K562 (cell line): ENCODE results near the gene EZH1. TPM values are rescaled to one million over a fixed set of nuclear protein-coding genes. Genes with fewer than 3 reads are reported as not detected.

Experiments
- CBX3 ChIP-seq, 2 experiments: IDR thresholded peaks; 1 replicate in 1 of 2; 2 replicates in 1 of 2; pipeline ENCODE4 v1.6.1; 2012; ENCODE audit warnings: inconsistent platforms in 2 of 2, low read length in 2 of 2, borderline replicate concordance in 1 of 2, control low read depth in 1 of 2
- CREB1 ChIP-seq, 2 experiments: sonication (generic) in 1 of 2; formaldehyde crosslinking in 1 of 2; IDR thresholded peaks; 2 replicates each; pipeline versions ENCODE4 v1.6.1 to v1.8.0; 2012 to 2022; ENCODE audit warnings: inconsistent platforms in 1 of 2, mild to moderate bottlenecking in 1 of 2, missing genetic modification reagents in 1 of 2, moderate library complexity in 1 of 2
- CREM ChIP-seq: IDR thresholded peaks from 2 replicates; pipeline ENCODE4 v1.6.1; 2014; ENCODE audit warnings: antibody characterized with exemption, low read depth
- KLF10 ChIP-seq: fragments of 250-450 bp; sonication (Bioruptor Pico); IDR thresholded peaks from 2 replicates; pipeline ENCODE4 v1.6.1; 2021; ENCODE audit warnings: matching md5 sums
- POLR2AphosphoS2 ChIP-seq: IDR thresholded peaks from 2 replicates; pipeline ENCODE4 v1.6.1; 2012; ENCODE audit warnings: low read length, improper control_type of control experiment
- RFX1 ChIP-seq: fragments of 450-650 bp; IDR thresholded peaks from 2 replicates; pipeline ENCODE4 v1.6.1; 2016; ENCODE audit warnings: mild to moderate bottlenecking, moderate library complexity
- SAP30 ChIP-seq: fragments of 200-600 bp; sonication (generic); IDR thresholded peaks from 2 replicates; pipeline ENCODE4 v1.6.1; 2012; ENCODE audit warnings: borderline replicate concordance, low read depth, mild to moderate bottlenecking, moderate library complexity, low read length, control low read depth, inconsistent platforms; ENCODE audit not compliant: insufficient read depth, poor library complexity, severe bottlenecking
- SMAD4 ChIP-seq: fragments of 250-450 bp; sonication (Bioruptor Pico); conservative IDR thresholded peaks from 2 replicates; pipeline ENCODE4 v1.8.0; 2021; ENCODE audit warnings: inconsistent platforms, mild to moderate bottlenecking, moderate library complexity
- WHSC1 ChIP-seq: IDR thresholded peaks from one replicate; pipeline ENCODE4 v1.6.1; 2012; ENCODE audit warnings: low read length, control low read depth, inconsistent platforms
- ZNF212 ChIP-seq: fragments of 450-650 bp; formaldehyde crosslinking; IDR thresholded peaks from 2 replicates; pipeline ENCODE4 v1.4.0; 2020; ENCODE audit warnings: mild to moderate bottlenecking
- ZNF589 ChIP-seq: fragments of 200-800 bp; sonication (Bioruptor generic); IDR thresholded peaks from 2 replicates; pipeline ENCODE4 v1.6.1; 2016; ENCODE audit warnings: low read depth, missing genetic modification characterization, missing compliant biosample characterization
- polyA plus RNA-seq, 8 experiments: library from polyadenylated mRNA; depleted of rRNA in 4 of 8; stranded (reverse) in 5 of 8; unstranded in 3 of 8; fragments of >200 nt; fragmentation: Nextera tagmentation in 2 of 8; fragmentation: Illumina TruSeq in 1 of 8; extraction: Ambion mirVana in 2 of 8; extraction: Trizol in 1 of 8; gene quantifications; 2 replicates each; pipeline versions ENCODE4 v1.2.1 to v1.2.3, GENCODE V29; 2011 to 2014; ENCODE audit warnings: inconsistent platforms in 1 of 8, missing spikeins in 1 of 8
- total RNA-seq, 7 experiments: library from RNA; depleted of rRNA in 6 of 7; stranded (reverse); fragments of >200 nt in 6 of 7; fragmentation: Illumina TruSeq in 2 of 7; extraction: Trizol in 2 of 7; gene quantifications; 2 replicates each; pipeline versions ENCODE4 v1.2.1 to v1.2.3, GENCODE V29; 2011 to 2021; ENCODE audit warnings: low replicate concordance in 1 of 7
- TF ChIP-seq, protein P1 (sequence below): fragments of 200-600 bp; sonication (generic); IDR thresholded peaks from one replicate; pipeline ENCODE4 v1.6.1; 2012; ENCODE audit warnings: mild to moderate bottlenecking, low read depth, low read length, inconsistent platforms
- TF ChIP-seq, protein P2 (sequence below): fragments of 250-450 bp; sonication (Bioruptor Pico); IDR thresholded peaks from 2 replicates; pipeline ENCODE4 v1.5.1; 2021; ENCODE audit warnings: mild to moderate bottlenecking
- TF ChIP-seq, protein P3 (sequence below): fragments of 250-450 bp; sonication (Bioruptor Pico); IDR thresholded peaks from 2 replicates; pipeline ENCODE4 v1.8.0; 2021; ENCODE audit warnings: moderate library complexity, mild to moderate bottlenecking, inconsistent platforms

The EZH1 gene
- total and polyA plus RNA-seq, 9 of the 15 experiments (the other 6 are each of a cell fraction or from before 2014, with no cell fraction given) = 8.6 to 40.8 (median 22.9) TPM

DNA sequence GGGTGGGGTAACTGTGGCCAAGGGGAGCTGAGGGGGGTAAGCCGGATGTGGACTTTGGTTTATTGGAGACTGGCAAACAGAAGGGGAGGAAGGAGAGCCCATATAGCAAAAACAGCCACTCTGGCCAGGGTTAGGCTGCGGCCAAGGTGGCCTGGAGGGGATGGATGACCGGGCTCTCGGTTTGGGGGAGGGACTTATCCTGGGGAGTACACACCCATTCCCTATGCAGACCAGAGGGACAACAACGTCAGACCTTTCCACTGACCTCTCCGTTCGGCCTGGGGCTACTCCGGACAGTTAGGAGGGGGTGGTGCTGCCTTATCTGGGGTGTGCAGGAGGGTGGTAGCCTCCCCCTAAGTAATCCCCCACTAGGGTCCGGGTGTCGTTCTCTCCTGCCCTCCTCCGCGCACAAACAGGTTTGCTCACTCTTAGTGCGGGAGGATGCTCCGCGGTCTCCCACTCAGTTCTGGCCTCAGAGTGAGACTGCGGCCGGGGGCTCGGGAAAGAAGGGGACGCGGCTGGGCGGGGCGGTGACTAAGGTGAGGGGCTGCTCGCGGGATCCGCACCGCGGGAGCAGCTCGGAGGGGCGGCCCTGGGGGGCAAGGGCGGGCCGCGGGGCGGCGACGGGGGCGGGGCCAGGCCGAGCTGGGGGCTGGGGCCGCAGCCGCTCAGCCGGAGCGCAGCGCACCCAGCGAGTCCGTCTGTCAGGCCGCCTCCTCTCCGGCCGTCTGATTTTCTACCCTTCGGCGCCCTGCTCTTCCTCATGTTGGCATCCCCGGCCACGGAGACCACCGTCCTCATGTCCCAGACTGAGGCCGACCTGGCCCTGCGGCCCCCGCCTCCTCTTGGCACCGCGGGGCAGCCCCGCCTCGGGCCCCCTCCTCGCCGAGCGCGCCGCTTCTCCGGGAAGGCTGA is 35.4 kb upstream of the EZH1 start, which contains the start of gene WNK4 (continued):
- TF ChIP-seq, protein P1, sequence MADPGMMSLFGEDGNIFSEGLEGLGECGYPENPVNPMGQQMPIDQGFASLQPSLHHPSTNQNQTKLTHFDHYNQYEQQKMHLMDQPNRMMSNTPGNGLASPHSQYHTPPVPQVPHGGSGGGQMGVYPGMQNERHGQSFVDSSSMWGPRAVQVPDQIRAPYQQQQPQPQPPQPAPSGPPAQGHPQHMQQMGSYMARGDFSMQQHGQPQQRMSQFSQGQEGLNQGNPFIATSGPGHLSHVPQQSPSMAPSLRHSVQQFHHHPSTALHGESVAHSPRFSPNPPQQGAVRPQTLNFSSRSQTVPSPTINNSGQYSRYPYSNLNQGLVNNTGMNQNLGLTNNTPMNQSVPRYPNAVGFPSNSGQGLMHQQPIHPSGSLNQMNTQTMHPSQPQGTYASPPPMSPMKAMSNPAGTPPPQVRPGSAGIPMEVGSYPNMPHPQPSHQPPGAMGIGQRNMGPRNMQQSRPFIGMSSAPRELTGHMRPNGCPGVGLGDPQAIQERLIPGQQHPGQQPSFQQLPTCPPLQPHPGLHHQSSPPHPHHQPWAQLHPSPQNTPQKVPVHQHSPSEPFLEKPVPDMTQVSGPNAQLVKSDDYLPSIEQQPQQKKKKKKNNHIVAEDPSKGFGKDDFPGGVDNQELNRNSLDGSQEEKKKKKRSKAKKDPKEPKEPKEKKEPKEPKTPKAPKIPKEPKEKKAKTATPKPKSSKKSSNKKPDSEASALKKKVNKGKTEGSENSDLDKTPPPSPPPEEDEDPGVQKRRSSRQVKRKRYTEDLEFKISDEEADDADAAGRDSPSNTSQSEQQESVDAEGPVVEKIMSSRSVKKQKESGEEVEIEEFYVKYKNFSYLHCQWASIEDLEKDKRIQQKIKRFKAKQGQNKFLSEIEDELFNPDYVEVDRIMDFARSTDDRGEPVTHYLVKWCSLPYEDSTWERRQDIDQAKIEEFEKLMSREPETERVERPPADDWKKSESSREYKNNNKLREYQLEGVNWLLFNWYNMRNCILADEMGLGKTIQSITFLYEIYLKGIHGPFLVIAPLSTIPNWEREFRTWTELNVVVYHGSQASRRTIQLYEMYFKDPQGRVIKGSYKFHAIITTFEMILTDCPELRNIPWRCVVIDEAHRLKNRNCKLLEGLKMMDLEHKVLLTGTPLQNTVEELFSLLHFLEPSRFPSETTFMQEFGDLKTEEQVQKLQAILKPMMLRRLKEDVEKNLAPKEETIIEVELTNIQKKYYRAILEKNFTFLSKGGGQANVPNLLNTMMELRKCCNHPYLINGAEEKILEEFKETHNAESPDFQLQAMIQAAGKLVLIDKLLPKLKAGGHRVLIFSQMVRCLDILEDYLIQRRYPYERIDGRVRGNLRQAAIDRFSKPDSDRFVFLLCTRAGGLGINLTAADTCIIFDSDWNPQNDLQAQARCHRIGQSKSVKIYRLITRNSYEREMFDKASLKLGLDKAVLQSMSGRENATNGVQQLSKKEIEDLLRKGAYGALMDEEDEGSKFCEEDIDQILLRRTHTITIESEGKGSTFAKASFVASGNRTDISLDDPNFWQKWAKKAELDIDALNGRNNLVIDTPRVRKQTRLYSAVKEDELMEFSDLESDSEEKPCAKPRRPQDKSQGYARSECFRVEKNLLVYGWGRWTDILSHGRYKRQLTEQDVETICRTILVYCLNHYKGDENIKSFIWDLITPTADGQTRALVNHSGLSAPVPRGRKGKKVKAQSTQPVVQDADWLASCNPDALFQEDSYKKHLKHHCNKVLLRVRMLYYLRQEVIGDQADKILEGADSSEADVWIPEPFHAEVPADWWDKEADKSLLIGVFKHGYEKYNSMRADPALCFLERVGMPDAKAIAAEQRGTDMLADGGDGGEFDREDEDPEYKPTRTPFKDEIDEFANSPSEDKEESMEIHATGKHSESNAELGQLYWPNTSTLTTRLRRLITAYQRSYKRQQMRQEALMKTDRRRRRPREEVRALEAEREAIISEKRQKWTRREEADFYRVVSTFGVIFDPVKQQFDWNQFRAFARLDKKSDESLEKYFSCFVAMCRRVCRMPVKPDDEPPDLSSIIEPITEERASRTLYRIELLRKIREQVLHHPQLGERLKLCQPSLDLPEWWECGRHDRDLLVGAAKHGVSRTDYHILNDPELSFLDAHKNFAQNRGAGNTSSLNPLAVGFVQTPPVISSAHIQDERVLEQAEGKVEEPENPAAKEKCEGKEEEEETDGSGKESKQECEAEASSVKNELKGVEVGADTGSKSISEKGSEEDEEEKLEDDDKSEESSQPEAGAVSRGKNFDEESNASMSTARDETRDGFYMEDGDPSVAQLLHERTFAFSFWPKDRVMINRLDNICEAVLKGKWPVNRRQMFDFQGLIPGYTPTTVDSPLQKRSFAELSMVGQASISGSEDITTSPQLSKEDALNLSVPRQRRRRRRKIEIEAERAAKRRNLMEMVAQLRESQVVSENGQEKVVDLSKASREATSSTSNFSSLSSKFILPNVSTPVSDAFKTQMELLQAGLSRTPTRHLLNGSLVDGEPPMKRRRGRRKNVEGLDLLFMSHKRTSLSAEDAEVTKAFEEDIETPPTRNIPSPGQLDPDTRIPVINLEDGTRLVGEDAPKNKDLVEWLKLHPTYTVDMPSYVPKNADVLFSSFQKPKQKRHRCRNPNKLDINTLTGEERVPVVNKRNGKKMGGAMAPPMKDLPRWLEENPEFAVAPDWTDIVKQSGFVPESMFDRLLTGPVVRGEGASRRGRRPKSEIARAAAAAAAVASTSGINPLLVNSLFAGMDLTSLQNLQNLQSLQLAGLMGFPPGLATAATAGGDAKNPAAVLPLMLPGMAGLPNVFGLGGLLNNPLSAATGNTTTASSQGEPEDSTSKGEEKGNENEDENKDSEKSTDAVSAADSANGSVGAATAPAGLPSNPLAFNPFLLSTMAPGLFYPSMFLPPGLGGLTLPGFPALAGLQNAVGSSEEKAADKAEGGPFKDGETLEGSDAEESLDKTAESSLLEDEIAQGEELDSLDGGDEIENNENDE = no peak
- TF ChIP-seq SMAD4 (CRISPR knock-in tag) (peak; percentile 76), ZNF212 (no peak), RFX1 (no peak), POLR2AphosphoS2 (no peak; the same call in 1 of the 2 replicates), KLF10 (CRISPR knock-in tag) (no peak), ZNF589 (peak; percentile 63; the same call in 1 of the 2 replicates), CREB1 (IDR thresholded peaks at IDR 0.05) (peak; percentile 80), CREB1 (CRISPR knock-in tag; IDR thresholded peaks at IDR 0.05) (peak; percentile 35; the same call in 1 of the 2 replicates), WHSC1 (no peak), SAP30 (no peak), CBX3 (IDR thresholded peaks at IDR 0.05; ENCODE audit: borderline replicate concordance in 1 of 2, low read length in 2 of 2) (no peak), CREM (peak; percentile 83)
- TF ChIP-seq, protein P2, sequence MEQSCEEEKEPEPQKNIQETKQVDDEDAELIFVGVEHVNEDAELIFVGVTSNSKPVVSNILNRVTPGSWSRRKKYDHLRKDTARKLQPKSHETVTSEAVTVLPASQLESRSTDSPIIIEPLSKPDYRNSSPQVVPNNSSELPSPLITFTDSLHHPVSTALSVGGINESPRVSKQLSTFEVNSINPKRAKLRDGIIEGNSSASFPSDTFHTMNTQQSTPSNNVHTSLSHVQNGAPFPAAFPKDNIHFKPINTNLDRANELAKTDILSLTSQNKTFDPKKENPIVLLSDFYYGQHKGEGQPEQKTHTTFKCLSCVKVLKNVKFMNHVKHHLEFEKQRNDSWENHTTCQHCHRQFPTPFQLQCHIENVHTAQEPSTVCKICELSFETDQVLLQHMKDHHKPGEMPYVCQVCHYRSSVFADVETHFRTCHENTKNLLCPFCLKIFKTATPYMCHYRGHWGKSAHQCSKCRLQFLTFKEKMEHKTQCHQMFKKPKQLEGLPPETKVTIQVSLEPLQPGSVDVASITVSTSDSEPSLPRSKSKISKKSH = no peak
- TF ChIP-seq, protein P3, sequence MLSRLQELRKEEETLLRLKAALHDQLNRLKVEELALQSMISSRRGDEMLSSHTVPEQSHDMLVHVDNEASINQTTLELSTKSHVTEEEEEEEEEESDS (CRISPR knock-in tag) = no peak
